ENCODE results near the gene SCGN. TPM values are rescaled to one million over a fixed set of nuclear protein-coding genes. Genes with fewer than 3 reads are reported as not detected.

Gene SCGN
- total RNA-seq, 1 donor from 2014 or later = not detected

- H3K27me3 Mint-ChIP-seq (ENCODE audit: low read depth) = peaks cover 56% of the 10 kb centered on the region
- no peaks in the 10 kb centered on the region for H3K4me1 Mint-ChIP-seq
- H3K36me3 Mint-ChIP-seq = no peaks in the 10 kb centered on the region
- TF ChIP-seq CTCF (IDR thresholded peaks at IDR 0.05; ENCODE audit: unreplicated experiment) = no peak
- no peak overlapping the region for H3K27ac Mint-ChIP-seq
- no peak overlapping the region for H3K4me3 Mint-ChIP-seq
- no peak for DNase-seq (ENCODE audit: low spot score in 2 of 2, unreplicated experiment in 2 of 2)
- no peaks in the 10 kb centered on the region for H3K9me3 Mint-ChIP-seq
Observed at GRCh38 chr6:25660512-25660911, 8.5 kb downstream of the SCGN start.

GRCh38 chr6:25661129-25661779, 9.2 kb downstream of the SCGN start:
- no peak overlapping the region for H3K27ac Mint-ChIP-seq
- no peak overlapping the region for H3K4me3 Mint-ChIP-seq

GRCh38 chr6:25665455-25665854, 13.4 kb downstream of the SCGN start:
- Mint-ChIP-seq H3K27me3 (ENCODE audit: low read depth) (peaks cover 36% of the 10 kb centered on the region), H3K36me3 (no peaks in the 10 kb centered on the region), H3K9me3 (no peaks in the 10 kb centered on the region), H3K4me1 (no peaks in the 10 kb centered on the region), H3K27ac (no peak overlapping the region), H3K4me3 (no peak overlapping the region)
- TF ChIP-seq CTCF (IDR thresholded peaks at IDR 0.05; ENCODE audit: unreplicated experiment) = no peak
- DNase-seq (ENCODE audit: low spot score in 2 of 2, unreplicated experiment in 2 of 2) = no peak

More at GRCh38 chr6:25661129-25661779, 9.2 kb downstream of the SCGN start:
- no peaks in the 10 kb centered on the region for H3K36me3 Mint-ChIP-seq
- TF ChIP-seq CTCF (IDR thresholded peaks at IDR 0.05; ENCODE audit: unreplicated experiment) = no peak
- no peaks in the 10 kb centered on the region for H3K4me1 Mint-ChIP-seq
- no peaks in the 10 kb centered on the region for H3K9me3 Mint-ChIP-seq
- peaks cover 50% of the 10 kb centered on the region for H3K27me3 Mint-ChIP-seq (ENCODE audit: low read depth)
- no peak for DNase-seq (ENCODE audit: low spot score in 2 of 2, unreplicated experiment in 2 of 2)

GRCh38 chr6:25669413-25669812, 17.4 kb downstream of the SCGN start:
- Mint-ChIP-seq H3K4me1 (peaks cover 3% of the 10 kb centered on the region), H3K36me3 (no peaks in the 10 kb centered on the region), H3K27me3 (ENCODE audit: low read depth) (peaks cover 47% of the 10 kb centered on the region), H3K4me3 (no peak overlapping the region), H3K9me3 (no peaks in the 10 kb centered on the region), H3K27ac (no peak overlapping the region)
- DNase-seq (ENCODE audit: low spot score in 2 of 2, unreplicated experiment in 2 of 2) = no peak
- TF ChIP-seq CTCF (IDR thresholded peaks at IDR 0.05; ENCODE audit: unreplicated experiment) = no peak

- Mint-ChIP-seq H3K27me3 (ENCODE audit: low read depth) (peaks cover 40% of the 10 kb centered on the region), H3K4me1 (peaks cover 3% of the 10 kb centered on the region)
Observed at GRCh38 chr6:25670208-25670607, 18.2 kb downstream of the SCGN start.

More at GRCh38 chr6:25670208-25670607, 18.2 kb downstream of the SCGN start:
- H3K9me3 Mint-ChIP-seq = no peaks in the 10 kb centered on the region
- H3K36me3 Mint-ChIP-seq = no peaks in the 10 kb centered on the region
- no peak overlapping the region for H3K4me3 Mint-ChIP-seq
- TF ChIP-seq CTCF (IDR thresholded peaks at IDR 0.05; ENCODE audit: unreplicated experiment) = no peak
- no peak for DNase-seq (ENCODE audit: low spot score in 2 of 2, unreplicated experiment in 2 of 2)
- no peak overlapping the region for H3K27ac Mint-ChIP-seq

Measured in mesothelial cell of epicardium (in vitro differentiated cells).